NCI-H1694 treated with DMSO at 0.1 percent for 48 hours (cell line): ENCODE data around the gene SIRT5.

ENCODE experiments used
- DNase-seq: peaks from one replicate; lab custom pipeline; 2025; lab: John Stamatoyannopoulos, UW

SIRT5 gene

GRCh38 chr6:13553646-13554045 lies 20.8 kb upstream of the SIRT5 start:
- no peak for DNase-seq

GRCh38 chr6:13554929-13555333 lies 19.5 kb upstream of the SIRT5 start:
- DNase-seq: no peak

DNA sequence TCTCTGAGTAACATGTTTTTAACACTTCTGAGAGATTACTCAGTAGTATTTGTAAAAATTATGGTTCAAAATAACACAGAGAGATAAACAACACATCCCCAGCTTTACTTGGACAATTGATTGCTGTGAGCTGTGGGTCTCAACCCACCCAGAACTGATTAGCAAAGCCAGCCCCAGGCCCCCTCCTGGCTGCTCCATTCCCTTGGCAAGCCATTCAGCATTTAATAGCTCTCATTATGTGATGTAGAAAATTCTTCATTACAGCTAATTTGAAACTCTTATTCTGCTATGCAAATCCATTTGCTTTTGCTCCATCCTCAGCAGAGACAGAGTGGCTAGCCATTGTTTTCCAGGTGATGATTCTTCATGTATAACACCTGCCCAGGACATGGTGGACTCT lies 16.6 kb upstream of the SIRT5 start:
- DNase-seq: no peak

DNA sequence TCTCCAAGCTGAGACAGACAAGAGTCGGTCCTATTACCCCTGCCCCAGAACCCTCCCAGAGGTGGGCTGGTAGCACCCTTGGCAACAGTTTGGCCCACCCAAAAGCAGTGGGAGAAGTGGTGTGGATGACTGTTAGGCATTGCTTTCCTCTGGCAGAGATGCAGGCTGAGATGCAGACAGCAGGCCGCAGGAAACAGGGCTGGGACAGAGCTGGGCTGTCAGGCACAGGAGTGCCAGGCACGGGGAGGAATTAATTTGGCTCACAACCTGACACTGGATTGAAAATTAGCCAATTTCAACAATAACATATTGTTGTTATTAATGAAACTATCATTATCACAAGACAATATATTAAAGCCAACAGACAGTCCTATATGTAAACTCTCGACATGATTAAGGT lies 15.7 kb upstream of the SIRT5 start:
- DNase-seq: no peak

- no peak for DNase-seq
Observed at GRCh38 chr6:13559251-13559650, 15.2 kb upstream of the SIRT5 start.

DNA sequence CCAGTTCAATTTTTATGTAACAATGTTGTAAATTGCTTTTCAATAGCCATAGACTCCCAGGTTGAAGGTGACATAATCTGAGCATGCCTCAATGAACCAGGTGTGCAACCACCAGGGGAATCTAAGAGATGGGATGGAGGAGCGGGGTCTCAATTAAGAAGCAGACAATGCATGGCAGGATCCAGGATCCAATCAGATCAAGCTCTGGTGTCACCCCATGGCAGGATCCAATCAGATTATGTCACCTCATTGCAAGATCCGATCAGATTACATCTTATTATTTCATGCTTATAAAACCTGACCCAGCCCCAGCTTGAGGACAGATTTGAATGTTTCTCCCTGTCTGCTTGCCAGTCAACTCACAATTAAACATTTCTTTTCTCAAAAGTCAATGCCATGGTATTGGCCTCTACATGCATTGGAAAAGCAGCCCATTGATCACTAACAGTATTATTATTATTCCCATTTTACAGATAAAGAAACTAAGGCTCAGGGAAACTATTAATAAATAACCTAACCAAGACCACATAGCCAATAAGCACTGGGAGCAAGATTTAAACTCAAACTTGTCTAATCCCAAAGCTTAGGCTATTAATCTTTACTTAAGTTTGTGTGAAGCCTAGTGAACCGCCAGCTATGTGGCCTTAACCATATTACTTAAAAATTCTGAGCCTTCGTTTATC lies 14.3 kb upstream of the SIRT5 start:
- no peak for DNase-seq

DNA sequence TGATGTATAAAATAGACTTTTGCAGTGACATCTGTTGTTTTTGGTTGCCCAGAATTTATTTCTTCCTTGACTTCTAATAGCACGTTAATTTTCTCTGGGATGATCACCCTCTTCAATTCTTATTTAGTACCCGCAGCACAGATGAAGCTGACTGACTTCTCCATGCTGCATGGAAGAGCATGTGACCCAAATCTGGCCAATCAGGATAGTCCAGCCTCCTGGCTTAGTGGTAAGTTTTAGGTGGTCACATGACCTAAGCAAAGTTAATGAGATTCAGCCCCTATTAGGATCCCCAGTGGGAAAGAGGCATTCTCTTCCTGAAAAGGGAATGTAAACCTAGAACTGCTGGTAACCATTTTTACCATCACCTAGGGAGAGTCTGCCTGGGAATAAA lies 13.8 kb upstream of the SIRT5 start:
- no peak for DNase-seq

- no peak for DNase-seq
Observed at GRCh38 chr6:13561624-13562267, 12.7 kb upstream of the SIRT5 start.

DNA sequence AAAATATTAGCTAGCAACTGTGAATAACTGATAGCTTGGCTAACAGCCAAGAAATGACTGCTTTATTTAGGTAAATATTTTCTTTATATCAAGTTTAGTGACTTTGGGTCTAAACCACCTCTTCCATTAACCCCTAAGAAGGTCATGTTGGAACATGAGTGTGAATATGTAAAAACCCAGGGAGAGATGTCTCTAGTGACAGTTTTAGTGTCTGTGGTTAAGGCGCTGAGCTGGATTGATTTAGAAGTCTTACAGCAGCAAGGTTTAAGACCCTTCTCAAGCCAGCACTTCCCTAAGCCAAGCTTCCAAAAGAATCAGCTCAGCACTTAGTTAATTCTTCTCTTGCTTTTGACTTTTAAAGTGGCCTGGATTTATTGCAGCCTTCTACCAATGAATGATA lies 11.4 kb upstream of the SIRT5 start:
- DNase-seq: no peak

- DNase-seq: no peak
Observed at GRCh38 chr6:13565921-13566320, 8.5 kb upstream of the SIRT5 start.

GRCh38 chr6:13566500-13566899 lies 7.9 kb upstream of the SIRT5 start:
- DNase-seq: no peak

DNA sequence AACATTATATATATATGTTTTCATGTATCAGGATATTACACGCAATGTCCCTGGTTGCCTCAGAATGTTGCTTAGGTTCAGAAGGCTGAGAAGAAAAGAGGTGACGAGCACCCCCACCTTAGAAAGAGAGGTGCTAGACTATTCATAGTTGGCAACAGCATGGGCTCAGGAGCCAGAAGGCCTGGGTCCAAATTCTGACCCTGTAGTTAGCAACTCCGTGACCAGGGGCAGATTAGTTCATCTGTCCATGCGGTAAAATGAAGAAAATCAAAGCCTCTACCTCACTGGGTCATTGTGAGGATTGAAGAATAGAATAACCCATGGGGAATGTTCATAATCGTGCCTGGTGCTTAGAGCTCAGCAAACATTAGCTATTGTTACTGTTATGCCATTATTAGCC lies 5.4 kb upstream of the SIRT5 start:
- no peak for DNase-seq

- DNase-seq: no peak
Observed at GRCh38 chr6:13572240-13572639, 2.2 kb upstream of the SIRT5 start.

DNA sequence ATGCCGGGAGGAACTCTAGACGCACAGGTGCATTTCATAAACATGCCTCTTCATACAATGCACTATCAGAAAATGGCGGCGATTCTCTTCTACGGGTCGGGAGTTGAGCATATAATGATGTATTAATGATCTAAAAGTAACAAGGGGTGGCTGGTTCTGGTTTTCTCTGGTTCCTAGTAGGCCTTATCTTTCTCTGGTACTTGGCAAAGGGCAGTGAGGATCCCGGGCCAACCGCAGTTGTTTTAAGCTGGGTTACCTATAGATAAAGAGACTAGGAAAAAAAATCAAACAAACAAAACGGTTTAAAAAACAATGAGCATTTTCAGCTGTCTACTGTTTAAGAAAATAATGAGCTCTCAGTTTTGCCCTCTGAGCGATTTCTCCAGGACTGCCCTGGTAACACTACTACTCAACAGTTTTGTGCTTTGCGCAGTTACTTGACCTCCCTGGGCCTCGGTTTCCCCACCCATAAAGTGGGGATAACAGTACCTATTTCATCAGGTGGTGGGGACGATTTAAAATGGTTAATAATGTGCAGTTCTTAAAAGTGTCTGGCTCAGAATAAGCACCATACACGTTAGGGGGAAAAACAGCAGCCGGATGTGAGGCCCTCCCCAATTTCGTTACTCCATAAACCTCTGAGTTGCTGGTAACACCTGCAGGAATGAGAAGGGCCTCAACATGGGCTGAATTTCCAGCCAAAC lies 1.3 kb upstream of the SIRT5 start:
- no peak for DNase-seq

- DNase-seq: no peak
Observed at GRCh38 chr6:13573669-13574110, 711 bp upstream of the SIRT5 start.

GRCh38 chr6:13574149-13574570 lies 241 bp upstream of the SIRT5 start:
- DNase-seq: peak; percentile 92

GRCh38 chr6:13575377-13575775 lies 975 bp downstream of the SIRT5 start:
- no peak for DNase-seq

DNA sequence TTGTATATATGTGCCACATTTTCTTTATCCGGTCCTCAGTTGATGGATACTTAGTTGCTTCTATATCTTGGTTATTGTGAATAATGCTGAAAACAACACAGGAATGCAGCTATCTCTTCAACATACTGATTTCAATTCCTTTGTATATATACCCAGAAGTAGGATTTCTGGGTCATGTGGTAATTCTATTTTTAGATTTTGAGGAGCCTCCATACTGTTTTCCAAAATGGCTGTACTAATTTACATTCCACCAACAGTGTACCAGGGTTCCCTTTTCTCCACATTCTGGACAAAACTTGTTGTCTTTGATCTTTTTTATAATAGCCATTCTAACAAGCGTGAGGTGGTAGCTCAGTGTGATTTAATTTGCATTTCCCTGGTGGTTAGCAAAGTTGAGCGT lies 1.6 kb downstream of the SIRT5 start:
- no peak for DNase-seq

- no peak for DNase-seq
Observed at GRCh38 chr6:13577926-13578325, 3.5 kb downstream of the SIRT5 start.

DNA sequence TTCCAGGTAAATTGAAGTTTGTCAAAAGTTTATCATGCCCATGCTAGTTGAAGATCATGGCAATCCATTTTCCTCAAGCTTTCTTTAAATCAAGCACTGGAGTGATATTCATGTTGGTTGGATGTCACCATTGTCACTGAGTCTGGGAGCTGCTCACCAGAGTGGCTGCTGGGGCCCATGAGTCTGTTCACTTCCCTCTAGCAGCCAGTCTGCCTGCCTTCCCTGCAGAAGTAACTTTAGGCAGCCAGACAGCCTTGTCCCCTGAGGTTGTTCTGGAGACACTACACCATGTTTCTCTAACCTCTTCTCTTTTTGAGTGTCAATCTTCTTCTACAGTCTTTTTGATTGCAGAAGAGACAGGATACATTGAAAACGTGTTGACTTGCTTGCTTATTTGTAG lies 5.5 kb downstream of the SIRT5 start:
- no peak for DNase-seq

DNA sequence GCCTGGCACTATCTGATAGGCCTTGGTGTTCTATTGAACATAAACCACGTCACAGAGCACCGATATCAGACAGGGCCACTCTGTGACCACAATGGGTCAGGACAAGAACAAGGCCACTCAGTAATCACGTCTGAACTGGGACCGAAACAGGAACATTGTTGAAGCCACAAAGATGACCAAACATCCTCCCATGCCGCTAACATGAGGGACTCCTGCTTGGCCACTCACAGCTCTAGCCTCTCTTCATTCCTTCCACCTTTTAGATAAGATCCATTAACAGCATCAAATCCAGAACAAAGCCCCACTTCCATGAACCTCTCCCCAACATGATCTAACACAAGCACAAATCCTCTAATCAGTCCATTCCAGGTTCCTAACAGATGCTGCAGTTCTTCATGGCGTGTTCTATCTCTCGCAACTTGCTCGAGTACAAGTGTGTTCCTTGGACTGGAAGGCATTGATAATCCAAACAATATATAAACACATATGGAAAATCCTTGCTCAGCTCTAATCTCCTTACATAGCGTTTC lies 7.4 kb downstream of the SIRT5 start:
- DNase-seq: no peak

- no peak for DNase-seq
Observed at GRCh38 chr6:13586603-13587542, 12.5 kb downstream of the SIRT5 start.
